Measurements from ENCODE around the gene CRTC3.

GRCh38 chr15:90513448-90513847, 16.3 kb upstream of the CRTC3 start:
- TF ChIP-seq CTCF (conservative IDR thresholded peaks at IDR 0.05; ENCODE audit: low read depth, low read length) = no peak
- no peak for TF ChIP-seq MAFK (IDR thresholded peaks at IDR 0.05; ENCODE audit: low read depth, low read length)
- no peak for TF ChIP-seq POLR2A (IDR thresholded peaks at IDR 0.05; ENCODE audit: low read depth, low read length)
- no peak for TF ChIP-seq MAZ (IDR thresholded peaks at IDR 0.05; ENCODE audit: borderline replicate concordance, low read depth, low read length)
- no peak for TF ChIP-seq NFE2L2 (IDR thresholded peaks at IDR 0.05; ENCODE audit: low read depth, low read length)
- no peak for TF ChIP-seq CEBPB (IDR thresholded peaks at IDR 0.05; ENCODE audit: low read depth, low read length)
